Mesothelial cell of epicardium (in vitro differentiated cells): ENCODE results near the gene MAN1C1. TPM values are rescaled to one million over a fixed set of nuclear protein-coding genes. Genes with fewer than 3 reads are reported as not detected.
"Not testable (repeated sequence)": the region's sequence is repeated elsewhere in the genome, so short reads cannot be mapped to it uniquely, and the experiment has no call there.

ENCODE experiments used
- DNase-seq, 2 experiments: peaks; one replicate each; pipeline ENCODE4 v3.0.0; 2021; ENCODE audit warnings: low spot score in 2 of 2; ENCODE audit not compliant: unreplicated experiment in 2 of 2
- H3K27ac Mint-ChIP-seq: 2 replicates; pipeline ENCODE4 v1.8.0; 2021; ENCODE audit warnings: mixed read lengths
- H3K27me3 Mint-ChIP-seq: 2 replicates; pipeline ENCODE4 v1.8.0; 2021; ENCODE audit warnings: low read depth, mixed read lengths
- H3K36me3 Mint-ChIP-seq: 2 replicates; pipeline ENCODE4 v1.8.0; 2021; ENCODE audit warnings: mixed read lengths
- H3K4me1 Mint-ChIP-seq: 2 replicates; pipeline ENCODE4 v1.8.0; 2021; ENCODE audit warnings: mixed read lengths
- H3K4me3 Mint-ChIP-seq: 2 replicates; pipeline ENCODE4 v1.8.0; 2021; ENCODE audit warnings: mild to moderate bottlenecking, moderate library complexity, mixed read lengths
- H3K9me3 Mint-ChIP-seq: 2 replicates; pipeline ENCODE4 v1.8.0; 2021; ENCODE audit warnings: mixed read lengths
- total RNA-seq: library from RNA; stranded (reverse); gene quantifications from 3 replicates; pipeline ENCODE4 v1.2.1, GENCODE V29; 2021
- TF ChIP-seq, protein P1 (sequence below): fragments of 200-600 bp; sonication (generic); IDR thresholded peaks from one replicate; pipeline ENCODE4 v1.5.0; 2021; ENCODE audit warnings: antibody characterized with exemption; ENCODE audit not compliant: unreplicated experiment

The MAN1C1 gene
- total RNA-seq, 1 donor from 2014 or later: 3.2 TPM

GRCh38 chr1:25629836-25630235 is 13.2 kb downstream of the MAN1C1 start:
- peaks cover 14% of the 10 kb centered on the region for H3K9me3 Mint-ChIP-seq
- H3K27ac Mint-ChIP-seq: no peak overlapping the region
- no peak for DNase-seq
- H3K4me3 Mint-ChIP-seq: no peak overlapping the region
- TF ChIP-seq, protein P1, sequence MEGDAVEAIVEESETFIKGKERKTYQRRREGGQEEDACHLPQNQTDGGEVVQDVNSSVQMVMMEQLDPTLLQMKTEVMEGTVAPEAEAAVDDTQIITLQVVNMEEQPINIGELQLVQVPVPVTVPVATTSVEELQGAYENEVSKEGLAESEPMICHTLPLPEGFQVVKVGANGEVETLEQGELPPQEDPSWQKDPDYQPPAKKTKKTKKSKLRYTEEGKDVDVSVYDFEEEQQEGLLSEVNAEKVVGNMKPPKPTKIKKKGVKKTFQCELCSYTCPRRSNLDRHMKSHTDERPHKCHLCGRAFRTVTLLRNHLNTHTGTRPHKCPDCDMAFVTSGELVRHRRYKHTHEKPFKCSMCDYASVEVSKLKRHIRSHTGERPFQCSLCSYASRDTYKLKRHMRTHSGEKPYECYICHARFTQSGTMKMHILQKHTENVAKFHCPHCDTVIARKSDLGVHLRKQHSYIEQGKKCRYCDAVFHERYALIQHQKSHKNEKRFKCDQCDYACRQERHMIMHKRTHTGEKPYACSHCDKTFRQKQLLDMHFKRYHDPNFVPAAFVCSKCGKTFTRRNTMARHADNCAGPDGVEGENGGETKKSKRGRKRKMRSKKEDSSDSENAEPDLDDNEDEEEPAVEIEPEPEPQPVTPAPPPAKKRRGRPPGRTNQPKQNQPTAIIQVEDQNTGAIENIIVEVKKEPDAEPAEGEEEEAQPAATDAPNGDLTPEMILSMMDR: no peak
- H3K4me1 Mint-ChIP-seq: no peaks in the 10 kb centered on the region
- peaks cover 5% of the 10 kb centered on the region for H3K27me3 Mint-ChIP-seq
- H3K36me3 Mint-ChIP-seq: peaks cover 2% of the 10 kb centered on the region

- Mint-ChIP-seq H3K27me3 (peaks cover 5% of the 10 kb centered on the region), H3K4me3 (no peak overlapping the region), H3K36me3 (peaks cover 3% of the 10 kb centered on the region), H3K27ac (no peak overlapping the region), H3K9me3 (peaks cover 16% of the 10 kb centered on the region), H3K4me1 (no peaks in the 10 kb centered on the region)
- TF ChIP-seq, protein P1: no peak
- DNase-seq: no peak
Measured at GRCh38 chr1:25631750-25632485, 15.3 kb downstream of the MAN1C1 start.

GRCh38 chr1:25634066-25634465 is 17.5 kb downstream of the MAN1C1 start:
- TF ChIP-seq, protein P1: no peak
- no peak for DNase-seq
- Mint-ChIP-seq H3K27ac (no peak overlapping the region), H3K27me3 (peaks cover 5% of the 10 kb centered on the region), H3K36me3 (peaks cover 6% of the 10 kb centered on the region), H3K4me1 (no peaks in the 10 kb centered on the region), H3K9me3 (peaks cover 34% of the 10 kb centered on the region), H3K4me3 (no peak overlapping the region)

DNA sequence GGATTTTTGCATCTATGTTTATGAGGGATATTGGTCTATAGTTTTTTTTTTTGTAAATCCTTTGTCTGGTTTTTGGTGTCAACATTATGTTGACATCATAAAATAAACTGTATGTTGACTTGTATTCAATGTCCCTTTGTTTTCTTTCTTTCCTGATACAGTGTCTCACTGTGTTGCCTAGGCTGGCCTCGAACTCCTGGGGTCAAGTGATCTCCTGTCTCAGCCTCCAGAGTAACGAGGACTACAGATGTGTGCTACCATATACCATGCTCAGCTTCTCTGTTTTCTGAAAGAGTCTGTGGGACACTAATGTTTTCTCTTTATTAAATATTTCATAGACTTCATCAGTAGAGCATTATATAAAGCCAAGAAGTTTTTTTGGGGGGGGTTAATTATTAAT is 18.3 kb downstream of the MAN1C1 start:
- Mint-ChIP-seq H3K9me3 (peaks cover 39% of the 10 kb centered on the region), H3K4me3 (no peak overlapping the region), H3K27ac (no peak overlapping the region), H3K4me1 (no peaks in the 10 kb centered on the region), H3K27me3 (peaks cover 5% of the 10 kb centered on the region), H3K36me3 (peaks cover 6% of the 10 kb centered on the region)
- DNase-seq: no peak
- TF ChIP-seq, protein P1: no peak

GRCh38 chr1:25636141-25636540 is 19.6 kb downstream of the MAN1C1 start:
- not testable (repeated sequence) for H3K36me3 Mint-ChIP-seq, H3K27ac Mint-ChIP-seq, H3K4me3 Mint-ChIP-seq, DNase-seq, H3K4me1 Mint-ChIP-seq
- H3K9me3 Mint-ChIP-seq: peaks cover 39% of the 10 kb centered on the region
- H3K27me3 Mint-ChIP-seq: peaks cover 14% of the 10 kb centered on the region

DNA sequence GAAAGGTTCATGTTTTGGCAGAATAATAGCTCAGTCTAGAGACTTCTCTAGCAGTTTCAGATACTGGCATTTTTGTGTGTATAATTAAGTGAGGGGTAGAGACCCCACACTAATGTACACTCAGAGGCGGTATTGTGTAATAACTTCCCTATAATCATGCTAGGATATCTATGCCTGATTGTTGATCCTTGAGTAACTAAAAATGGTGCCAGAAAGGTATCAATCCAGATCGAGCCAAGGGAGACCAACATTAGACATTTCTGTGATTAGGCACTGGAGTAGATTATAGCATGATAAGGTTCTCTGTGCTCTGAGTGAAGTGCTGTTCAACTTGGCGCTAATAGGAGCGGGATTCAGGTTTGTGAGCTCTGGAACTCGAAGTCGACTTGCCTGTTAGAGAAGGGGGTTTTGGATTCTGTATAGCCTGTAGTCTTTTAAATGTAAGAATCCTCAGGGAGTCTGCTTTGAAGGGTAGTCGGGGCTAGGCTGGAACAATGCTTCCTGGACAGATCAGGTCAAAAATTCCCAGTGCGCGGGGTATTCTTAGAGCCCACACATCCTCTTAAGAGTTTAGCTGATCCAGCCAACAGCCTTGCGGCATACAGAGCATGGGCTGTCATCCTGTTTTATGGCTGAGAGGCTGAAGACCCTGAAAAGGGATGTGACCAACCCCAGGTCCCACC is 24.2 kb downstream of the MAN1C1 start:
- peaks cover 4% of the 10 kb centered on the region for H3K36me3 Mint-ChIP-seq
- peaks cover 26% of the 10 kb centered on the region for H3K9me3 Mint-ChIP-seq
- peaks cover 30% of the 10 kb centered on the region for H3K27me3 Mint-ChIP-seq
- no peak overlapping the region for H3K4me3 Mint-ChIP-seq
- H3K4me1 Mint-ChIP-seq: no peaks in the 10 kb centered on the region
- TF ChIP-seq, protein P1: no peak
- no peak for DNase-seq
- H3K27ac Mint-ChIP-seq: no peak overlapping the region
